HCT116 (cell line): Measurements from ENCODE around the gene LRIT2. TPM values are rescaled to one million over a fixed set of nuclear protein-coding genes. Genes with fewer than 3 reads are reported as not detected.

ENCODE experiments used
- ATAC-seq: fragments of 200-7000 bp; cut with Tn5 transposase; 2 replicates; pipeline ENCODE4 v1.9.1; 2020; ENCODE audit warnings: mild to moderate bottlenecking, moderate library complexity
- BruUV-seq: library from RNA; stranded (reverse); fragments of 400-500 nt; replicated peaks from 2 replicates; lab custom pipeline; 2021; lab: Mats Ljungman, UMichigan
- CTCF ChIA-PET: fragments of 300-600 bp; sonication (Branson Sonifier 250); formaldehyde crosslinking; loops from one replicate; lab custom pipeline; 2021; ENCODE audit warnings: antibody characterized with exemption; lab: Charles Lee
- POLR2A ChIA-PET: fragments of 300-600, 350-600 bp; sonication (Branson Sonifier 250); formaldehyde crosslinking; loops from one replicate; lab custom pipeline; 2021; ENCODE audit warnings: antibody characterized with exemption; lab: Charles Lee
- RAD21 ChIA-PET, 2 experiments: fragments of 300-600 bp; sonication (Branson Sonifier 250); formaldehyde crosslinking; loops; one replicate each; lab custom pipeline; 2023; ENCODE audit warnings: low total read pairs in 2 of 2; ENCODE audit not compliant: uncharacterized antibody in 2 of 2, unreplicated experiment in 2 of 2, low non-redundant PET in 1 of 2; lab: Charles Lee
- DNase-seq: peaks from one replicate; pipeline ENCODE4 v3.0.0-alpha.2; 2010; ENCODE audit warnings: low read depth, low spot score
- H2AFZ ChIP-seq: fragments of 200-600 bp; shearing (Covaris generic), sonication (generic); 2 replicates; pipeline ENCODE4 v1.6.1; 2017; ENCODE audit warnings: low read depth, mixed run types, mixed read lengths, antibody characterized with exemption, low read length; ENCODE audit not compliant: poor library complexity, severe bottlenecking
- H3K27ac ChIP-seq: 2 replicates; pipeline ENCODE4 v1.5.1; 2012; ENCODE audit warnings: low read depth, low read length
- H3K27me3 ChIP-seq: fragments of 200-600 bp; sonication (generic); 2 replicates; pipeline ENCODE4 v1.6.1; 2016; ENCODE audit warnings: mixed run types, low read length, mixed read lengths; ENCODE audit not compliant: insufficient read depth
- H3K36me3 ChIP-seq, 2 experiments: fragments of 200-500 bp in 1 of 2; fragments of 200-600 bp in 1 of 2; sonication (Bioruptor generic) in 1 of 2; sonication (generic) in 1 of 2; 2 replicates each; pipeline versions ENCODE4 v1.5.1 to v1.6.1; 2014 to 2016; ENCODE audit warnings: low read length in 2 of 2, inconsistent platforms in 1 of 2, mixed read lengths in 1 of 2, mixed run types in 1 of 2; ENCODE audit not compliant: insufficient read depth in 2 of 2, control insufficient read depth in 1 of 2
- H3K4me1 ChIP-seq, 2 experiments: fragments of 200-600 bp in 1 of 2; sonication (generic) in 1 of 2; 2 replicates each; pipeline versions ENCODE4 v1.5.1 to v1.6.1; 2012 to 2017; ENCODE audit warnings: low read length in 2 of 2, inconsistent platforms in 1 of 2, mild to moderate bottlenecking in 1 of 2, mixed read lengths in 1 of 2, mixed run types in 1 of 2, moderate library complexity in 1 of 2; ENCODE audit not compliant: insufficient read depth in 2 of 2, control insufficient read depth in 1 of 2
- H3K4me2 ChIP-seq: fragments of 200-600 bp; sonication (generic); 2 replicates; pipeline ENCODE4 v1.6.1; 2017; ENCODE audit warnings: mixed run types, low read length, mixed read lengths
- H3K4me3 ChIP-seq, 2 experiments: fragments of 200-600 bp in 1 of 2; sonication (generic) in 1 of 2; replicated peaks in 1 of 2; 2 replicates each; pipeline ENCODE4 v1.5.1; 2011 to 2016; ENCODE audit warnings: low read length in 2 of 2, control low read depth in 1 of 2, low read depth in 1 of 2, mild to moderate bottlenecking in 1 of 2, mixed read lengths in 1 of 2, mixed run types in 1 of 2
- H3K79me2 ChIP-seq: fragments of 200-600 bp; sonication (generic); 2 replicates; pipeline ENCODE4 v1.6.1; 2017; ENCODE audit warnings: mild to moderate bottlenecking, mixed run types, low read length, moderate library complexity, mixed read lengths; ENCODE audit not compliant: insufficient read depth
- H3K9ac ChIP-seq: fragments of 200-600 bp; sonication (generic); 2 replicates; pipeline ENCODE4 v1.6.1; 2016; ENCODE audit warnings: low read length, mixed read lengths
- H3K9me2 ChIP-seq: fragments of 200-600 bp; sonication (generic), shearing (Covaris generic); 2 replicates; pipeline ENCODE4 v1.6.1; 2017; ENCODE audit warnings: mixed run types, mild to moderate bottlenecking, moderate library complexity; ENCODE audit not compliant: insufficient read depth
- H3K9me3 ChIP-seq, 2 experiments: fragments of 200-500 bp in 1 of 2; fragments of 200-600 bp in 1 of 2; sonication (Bioruptor generic) in 1 of 2; sonication (generic) in 1 of 2; 2 replicates each; pipeline ENCODE4 v1.6.1; 2014 to 2017; ENCODE audit warnings: low read length in 2 of 2, mixed read lengths in 2 of 2, inconsistent platforms in 1 of 2, low read depth in 1 of 2, mild to moderate bottlenecking in 1 of 2, mixed run types in 1 of 2, moderate library complexity in 1 of 2; ENCODE audit not compliant: control insufficient read depth in 1 of 2, insufficient read depth in 1 of 2
- H4K20me1 ChIP-seq: fragments of 200-600 bp; sonication (generic), shearing (Covaris generic); 2 replicates; pipeline ENCODE4 v1.6.1; 2017; ENCODE audit warnings: mixed run types, mild to moderate bottlenecking, moderate library complexity; ENCODE audit not compliant: insufficient read depth
- CBX3 ChIP-seq: IDR thresholded peaks from 2 replicates; pipeline ENCODE4 v1.6.1; 2012; ENCODE audit warnings: low read depth
- CEBPB ChIP-seq: IDR thresholded peaks from 2 replicates; pipeline ENCODE4 v1.6.1; 2012; ENCODE audit warnings: low read depth
- EGR1 ChIP-seq: IDR thresholded peaks from 2 replicates; pipeline ENCODE4 v1.6.1; 2012; ENCODE audit warnings: low read depth
- ELF1 ChIP-seq: IDR thresholded peaks from 2 replicates; pipeline ENCODE4 v1.6.1; 2012; ENCODE audit warnings: low read depth, borderline replicate concordance
- EZH2 ChIP-seq: fragments of 200-600 bp; sonication (generic); IDR thresholded peaks from 2 replicates; pipeline ENCODE4 v1.6.1; 2017; ENCODE audit warnings: antibody characterized with exemption, mixed run types
- FOSL1 ChIP-seq: IDR thresholded peaks from 2 replicates; pipeline ENCODE4 v1.6.1; 2012; ENCODE audit warnings: low read depth
- JUND ChIP-seq: IDR thresholded peaks from 2 replicates; pipeline ENCODE4 v1.6.1; 2012
- POLR2A ChIP-seq: IDR thresholded peaks from 2 replicates; pipeline ENCODE4 v1.7.0; 2011; ENCODE audit warnings: borderline replicate concordance; ENCODE audit not compliant: insufficient read depth, insufficient read length; ENCODE audit errors: extremely low read depth
- POLR2AphosphoS5 ChIP-seq: IDR thresholded peaks from 2 replicates; pipeline ENCODE4 v1.6.1; 2011; ENCODE audit warnings: mild to moderate bottlenecking, low read depth, low read length, moderate library complexity
- SIN3A ChIP-seq: IDR thresholded peaks from 2 replicates; pipeline ENCODE4 v1.6.1; 2012; ENCODE audit warnings: low read depth
- SP1 ChIP-seq: IDR thresholded peaks from 2 replicates; pipeline ENCODE4 v1.6.1; 2012; ENCODE audit warnings: low read depth
- SRF ChIP-seq: IDR thresholded peaks from 2 replicates; pipeline ENCODE4 v1.6.1; 2012; ENCODE audit warnings: low read depth
- YY1 ChIP-seq: IDR thresholded peaks from 2 replicates; pipeline ENCODE4 v1.6.1; 2011; ENCODE audit warnings: low read length, low read depth, moderate library complexity, mild to moderate bottlenecking; ENCODE audit not compliant: insufficient replicate concordance; ENCODE audit errors: extremely low read depth
- ZFX ChIP-seq: fragments of 450-650 bp; IDR thresholded peaks from 2 replicates; pipeline ENCODE4 v1.6.1; 2017
- ZNF274 ChIP-seq: fragments of 200-500 bp; sonication (Bioruptor generic); IDR thresholded peaks from 2 replicates; pipeline ENCODE4 v1.6.1; 2014; ENCODE audit warnings: mild to moderate bottlenecking, low read depth, low read length, inconsistent platforms
- intact Hi-C: fragments of 100-400 bp; cut with micrococcal nuclease; formaldehyde crosslinking; loops from 2 replicates; pipeline ENCODE4 v1.10.0; 2022
- total RNA-seq: library from RNA; stranded (reverse); gene quantifications from one replicate; pipeline ENCODE4 v1.2.1, GENCODE V29; 2021; ENCODE audit not compliant: unreplicated experiment
- TF ChIP-seq, protein P1 (sequence below): IDR thresholded peaks from 2 replicates; pipeline ENCODE4 v1.6.1; 2012
- TF ChIP-seq, protein P2 (sequence below): IDR thresholded peaks from 2 replicates; pipeline ENCODE4 v1.6.1; 2011; ENCODE audit warnings: mild to moderate bottlenecking, low read length, moderate library complexity; ENCODE audit not compliant: insufficient replicate concordance; ENCODE audit errors: extremely low read depth
- TF ChIP-seq, protein P3 (sequence below): IDR thresholded peaks from 2 replicates; pipeline ENCODE4 v1.6.1; 2012; ENCODE audit warnings: low read depth
- TF ChIP-seq, protein P4 (sequence below): IDR thresholded peaks from 2 replicates; pipeline ENCODE4 v1.6.1; 2012

LRIT2 gene
- total RNA-seq, 1 experiment from 2014 or later = not detected

DNA sequence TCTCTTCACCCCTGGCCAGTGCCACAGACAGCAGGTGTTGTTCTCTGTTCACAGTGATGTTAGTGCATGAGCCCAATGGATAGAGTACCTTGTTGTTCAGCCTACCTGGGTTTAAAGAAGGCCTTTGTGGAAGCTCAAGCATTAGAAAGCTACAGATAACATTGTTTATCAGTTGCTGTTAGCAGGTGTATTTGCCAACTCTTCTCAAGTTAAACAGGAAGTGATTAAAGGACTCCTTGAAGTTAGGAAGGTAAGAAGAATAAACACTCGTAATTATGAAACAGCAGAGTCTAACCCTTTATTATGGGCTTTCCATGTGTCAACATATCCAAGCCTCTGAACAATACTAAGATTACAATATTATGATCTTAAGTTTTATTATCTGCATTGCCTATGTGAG is 45.4 kb upstream of the LRIT2 start:
- ATAC-seq = no peak

More for the DNA sequence above, 45.4 kb upstream of the LRIT2 start:
- H3K27me3 ChIP-seq = no peaks in the 10 kb centered on the region
- H3K9ac ChIP-seq = no peak overlapping the region
- intact Hi-C loops = no loop called here
- H4K20me1 ChIP-seq = no peaks in the 10 kb centered on the region
- H3K36me3 ChIP-seq = no peaks in the 10 kb centered on the region
- no peaks in the 10 kb centered on the region for H3K9me2 ChIP-seq
- no peaks in the 10 kb centered on the region for H3K79me2 ChIP-seq
- no peak overlapping the region for H2AFZ ChIP-seq
- no peak for TF ChIP-seq ZNF274
- no peak for TF ChIP-seq FOSL1
- no peak for TF ChIP-seq SP1
- no peak for TF ChIP-seq POLR2A
- TF ChIP-seq EZH2 = no peak
- TF ChIP-seq YY1 = no peak
- TF ChIP-seq, protein P1, sequence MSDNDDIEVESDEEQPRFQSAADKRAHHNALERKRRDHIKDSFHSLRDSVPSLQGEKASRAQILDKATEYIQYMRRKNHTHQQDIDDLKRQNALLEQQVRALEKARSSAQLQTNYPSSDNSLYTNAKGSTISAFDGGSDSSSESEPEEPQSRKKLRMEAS = no peak
- no peak for TF ChIP-seq ZFX
- no peak for TF ChIP-seq ELF1
- TF ChIP-seq POLR2AphosphoS5 = no peak
- TF ChIP-seq JUND = no peak
- TF ChIP-seq CBX3 = no peak
- TF ChIP-seq, protein P2, sequence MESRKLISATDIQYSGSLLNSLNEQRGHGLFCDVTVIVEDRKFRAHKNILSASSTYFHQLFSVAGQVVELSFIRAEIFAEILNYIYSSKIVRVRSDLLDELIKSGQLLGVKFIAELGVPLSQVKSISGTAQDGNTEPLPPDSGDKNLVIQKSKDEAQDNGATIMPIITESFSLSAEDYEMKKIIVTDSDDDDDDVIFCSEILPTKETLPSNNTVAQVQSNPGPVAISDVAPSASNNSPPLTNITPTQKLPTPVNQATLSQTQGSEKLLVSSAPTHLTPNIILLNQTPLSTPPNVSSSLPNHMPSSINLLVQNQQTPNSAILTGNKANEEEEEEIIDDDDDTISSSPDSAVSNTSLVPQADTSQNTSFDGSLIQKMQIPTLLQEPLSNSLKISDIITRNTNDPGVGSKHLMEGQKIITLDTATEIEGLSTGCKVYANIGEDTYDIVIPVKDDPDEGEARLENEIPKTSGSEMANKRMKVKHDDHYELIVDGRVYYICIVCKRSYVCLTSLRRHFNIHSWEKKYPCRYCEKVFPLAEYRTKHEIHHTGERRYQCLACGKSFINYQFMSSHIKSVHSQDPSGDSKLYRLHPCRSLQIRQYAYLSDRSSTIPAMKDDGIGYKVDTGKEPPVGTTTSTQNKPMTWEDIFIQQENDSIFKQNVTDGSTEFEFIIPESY = no peak
- no peak for TF ChIP-seq SRF
- TF ChIP-seq, protein P3, sequence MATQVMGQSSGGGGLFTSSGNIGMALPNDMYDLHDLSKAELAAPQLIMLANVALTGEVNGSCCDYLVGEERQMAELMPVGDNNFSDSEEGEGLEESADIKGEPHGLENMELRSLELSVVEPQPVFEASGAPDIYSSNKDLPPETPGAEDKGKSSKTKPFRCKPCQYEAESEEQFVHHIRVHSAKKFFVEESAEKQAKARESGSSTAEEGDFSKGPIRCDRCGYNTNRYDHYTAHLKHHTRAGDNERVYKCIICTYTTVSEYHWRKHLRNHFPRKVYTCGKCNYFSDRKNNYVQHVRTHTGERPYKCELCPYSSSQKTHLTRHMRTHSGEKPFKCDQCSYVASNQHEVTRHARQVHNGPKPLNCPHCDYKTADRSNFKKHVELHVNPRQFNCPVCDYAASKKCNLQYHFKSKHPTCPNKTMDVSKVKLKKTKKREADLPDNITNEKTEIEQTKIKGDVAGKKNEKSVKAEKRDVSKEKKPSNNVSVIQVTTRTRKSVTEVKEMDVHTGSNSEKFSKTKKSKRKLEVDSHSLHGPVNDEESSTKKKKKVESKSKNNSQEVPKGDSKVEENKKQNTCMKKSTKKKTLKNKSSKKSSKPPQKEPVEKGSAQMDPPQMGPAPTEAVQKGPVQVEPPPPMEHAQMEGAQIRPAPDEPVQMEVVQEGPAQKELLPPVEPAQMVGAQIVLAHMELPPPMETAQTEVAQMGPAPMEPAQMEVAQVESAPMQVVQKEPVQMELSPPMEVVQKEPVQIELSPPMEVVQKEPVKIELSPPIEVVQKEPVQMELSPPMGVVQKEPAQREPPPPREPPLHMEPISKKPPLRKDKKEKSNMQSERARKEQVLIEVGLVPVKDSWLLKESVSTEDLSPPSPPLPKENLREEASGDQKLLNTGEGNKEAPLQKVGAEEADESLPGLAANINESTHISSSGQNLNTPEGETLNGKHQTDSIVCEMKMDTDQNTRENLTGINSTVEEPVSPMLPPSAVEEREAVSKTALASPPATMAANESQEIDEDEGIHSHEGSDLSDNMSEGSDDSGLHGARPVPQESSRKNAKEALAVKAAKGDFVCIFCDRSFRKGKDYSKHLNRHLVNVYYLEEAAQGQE = no peak
- TF ChIP-seq CEBPB = no peak
- TF ChIP-seq, protein P4, sequence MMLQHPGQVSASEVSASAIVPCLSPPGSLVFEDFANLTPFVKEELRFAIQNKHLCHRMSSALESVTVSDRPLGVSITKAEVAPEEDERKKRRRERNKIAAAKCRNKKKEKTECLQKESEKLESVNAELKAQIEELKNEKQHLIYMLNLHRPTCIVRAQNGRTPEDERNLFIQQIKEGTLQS = no peak
- no peak for TF ChIP-seq EGR1
- TF ChIP-seq SIN3A = no peak
- no peak overlapping the region for H3K4me3 ChIP-seq
- H3K4me2 ChIP-seq = no peak overlapping the region
- no peaks in the 10 kb centered on the region for H3K9me3 ChIP-seq
- BruUV-seq = no TSS peak
- H3K4me1 ChIP-seq = peaks cover 0 to 16% of the 10 kb centered on the region in 2 experiments; a peak in 2 of 4 replicates
- ChIA-PET POLR2A (no interaction called here), RAD21 (no interaction called here), CTCF (no interaction called here)
- no peak overlapping the region for H3K27ac ChIP-seq
- DNase-seq = no peak
